GM19025 (cell line): ENCODE results near the gene SOX6.
"Not testable (repeated sequence)": the region's sequence is repeated elsewhere in the genome, so short reads cannot be mapped to it uniquely, and the experiment has no call there.

Source experiments
- ATAC-seq: cut with Tn5 transposase; IDR thresholded peaks from one replicate; pipeline ENCODE4 v1.9.1; 2021; ENCODE audit warnings: mild to moderate bottlenecking, low read depth, moderate library complexity; ENCODE audit not compliant: unreplicated experiment

SOX6 gene

GRCh38 chr11:16356057-16356760, at the start of gene SOX6:
Gene SOX6, minus strand, starts transcription at chr11:16356546. Its CDS starts 15,298 bp downstream, at chr11:16341248.
- no peak for ATAC-seq

DNA sequence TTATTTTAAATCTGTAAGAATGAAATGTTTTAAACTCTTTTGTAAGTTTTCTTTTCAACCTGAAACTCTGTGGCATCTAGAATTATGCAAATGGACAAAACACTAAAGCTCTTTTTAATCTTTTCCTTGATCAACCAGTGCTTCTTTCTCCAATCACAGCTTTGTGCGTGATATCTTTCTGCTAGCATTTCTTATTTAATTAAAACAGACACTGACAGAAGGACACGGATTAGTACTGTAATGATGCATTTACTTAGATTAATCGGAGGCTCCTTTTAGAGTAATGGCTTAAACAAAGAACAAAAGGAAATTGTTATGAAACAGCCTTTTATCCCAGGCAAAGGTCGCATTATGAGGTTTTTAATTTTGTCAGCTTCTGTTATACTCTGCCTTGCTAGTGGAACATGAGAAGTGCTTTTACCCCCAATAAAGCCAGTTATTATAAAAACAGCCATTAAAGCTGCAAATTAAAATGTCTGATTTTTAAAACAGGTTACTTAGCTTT, 48.5 kb upstream of the SOX6 start:
- no peak for ATAC-seq

DNA sequence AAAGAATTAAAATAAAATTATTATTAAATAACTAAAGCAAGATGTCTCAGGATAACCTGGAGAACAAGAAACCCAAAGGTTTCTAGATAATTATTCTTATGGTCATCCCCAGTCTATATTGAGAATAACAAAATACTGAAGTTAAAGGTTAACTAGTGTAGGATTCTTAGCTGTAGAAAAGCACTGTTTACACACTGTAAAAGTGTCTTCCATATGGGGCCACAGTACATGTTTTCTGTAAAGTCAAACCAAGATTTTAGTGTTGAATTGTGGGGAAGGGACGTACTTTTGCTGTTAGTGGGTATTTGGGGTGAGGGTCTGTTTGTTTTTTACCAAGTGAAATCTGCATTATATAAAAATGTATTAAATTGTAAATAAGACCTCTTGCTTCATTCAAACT, 47.5 kb upstream of the SOX6 start:
- ATAC-seq: no peak

DNA sequence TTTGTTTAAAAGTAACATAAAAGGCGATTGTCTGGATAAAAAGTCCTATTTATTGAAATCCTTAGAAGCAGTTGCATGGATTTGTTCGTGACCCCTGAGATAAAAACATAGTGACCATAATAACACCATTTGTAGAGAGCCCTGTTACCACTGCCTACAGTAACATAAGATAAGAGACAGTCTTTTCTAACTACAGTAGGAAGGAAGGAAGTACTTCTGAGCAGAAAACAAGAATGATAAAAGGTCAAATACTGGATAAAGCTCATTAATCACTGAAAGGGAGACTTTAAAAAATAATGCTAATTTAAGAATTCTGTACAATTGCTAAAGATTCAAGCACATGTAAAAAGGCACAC, 47.1 kb upstream of the SOX6 start:
- ATAC-seq: no peak

GRCh38 chr11:16402654-16403447, 46.5 kb upstream of the SOX6 start:
- no peak for ATAC-seq

DNA sequence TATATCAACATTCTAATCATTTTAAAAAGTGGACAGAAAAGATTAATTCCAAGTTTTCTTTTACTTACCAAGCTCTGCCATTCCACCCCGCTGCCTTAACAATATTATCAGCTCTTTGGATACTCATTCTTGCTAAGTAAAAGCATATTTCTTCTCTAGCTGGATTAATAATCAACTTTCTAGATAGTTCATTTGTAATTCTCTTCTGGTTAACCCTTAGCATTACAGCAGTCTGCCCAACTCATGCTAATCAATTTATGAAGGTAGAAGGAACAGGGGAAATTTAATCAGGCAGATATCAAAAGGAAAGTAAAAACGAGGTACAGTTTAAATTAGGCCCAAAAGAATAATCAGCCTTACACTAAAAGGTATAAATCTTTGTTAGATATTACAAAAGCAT, 41.0 kb upstream of the SOX6 start:
- ATAC-seq: no peak

- ATAC-seq: no peak
These were observed 39.3 kb upstream of the SOX6 start for GRCh38 chr11:16395601-16396000.

DNA sequence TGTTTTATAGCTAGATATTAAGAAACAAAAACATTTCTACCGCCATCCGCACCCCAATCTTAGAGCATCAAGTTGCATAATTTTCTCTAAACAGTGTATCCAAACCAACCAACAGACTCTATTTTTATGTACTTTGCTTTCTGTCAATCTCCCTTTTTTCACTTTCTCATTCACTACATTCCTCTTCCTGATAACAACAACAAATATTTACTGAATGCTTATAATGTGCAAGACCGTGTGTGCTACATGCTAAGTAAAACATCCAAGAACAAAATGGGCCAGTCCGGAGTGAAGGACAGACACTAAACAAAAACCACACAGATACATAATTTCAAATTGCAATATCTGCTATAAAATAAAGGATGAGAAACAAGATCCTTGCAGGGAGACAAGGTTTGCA, 38.6 kb upstream of the SOX6 start:
- ATAC-seq: no peak

DNA sequence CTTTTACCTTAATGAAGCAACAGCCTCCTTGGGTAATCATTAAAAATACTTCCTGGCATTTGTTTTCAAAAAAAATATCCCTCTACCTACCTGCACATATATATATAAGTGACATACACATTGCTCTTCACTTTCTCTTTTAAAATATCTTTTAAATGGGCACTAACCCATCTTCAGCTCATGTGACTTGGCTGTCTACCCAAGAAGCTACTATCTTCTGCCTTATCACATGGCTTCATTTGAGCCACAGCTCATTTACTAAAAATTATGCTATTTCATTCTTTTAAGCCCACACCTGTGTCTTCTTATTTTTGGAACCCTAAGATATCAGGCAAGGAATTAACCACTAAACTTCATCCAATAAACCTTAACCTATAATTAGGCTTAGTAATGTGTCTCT, 37.0 kb upstream of the SOX6 start:
- ATAC-seq: no peak

DNA sequence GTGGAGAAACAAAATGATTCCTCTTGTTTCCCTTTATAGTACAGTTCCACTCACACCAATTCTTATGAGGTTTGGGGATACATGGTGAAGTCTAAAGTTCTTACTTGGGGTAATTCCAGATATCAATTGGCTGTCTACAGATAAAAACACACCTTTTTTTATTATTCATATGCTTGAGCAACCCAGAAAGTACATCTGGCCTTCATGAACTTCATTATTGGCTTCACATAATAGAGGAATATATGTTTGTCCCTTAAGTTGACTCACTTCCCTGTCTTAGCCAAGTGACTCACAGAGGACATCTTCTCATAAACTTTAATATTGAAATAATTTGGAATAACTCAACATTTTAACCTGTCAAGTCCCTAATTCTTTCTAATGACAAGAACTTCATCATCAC, 36.3 kb upstream of the SOX6 start:
- ATAC-seq: no peak

DNA sequence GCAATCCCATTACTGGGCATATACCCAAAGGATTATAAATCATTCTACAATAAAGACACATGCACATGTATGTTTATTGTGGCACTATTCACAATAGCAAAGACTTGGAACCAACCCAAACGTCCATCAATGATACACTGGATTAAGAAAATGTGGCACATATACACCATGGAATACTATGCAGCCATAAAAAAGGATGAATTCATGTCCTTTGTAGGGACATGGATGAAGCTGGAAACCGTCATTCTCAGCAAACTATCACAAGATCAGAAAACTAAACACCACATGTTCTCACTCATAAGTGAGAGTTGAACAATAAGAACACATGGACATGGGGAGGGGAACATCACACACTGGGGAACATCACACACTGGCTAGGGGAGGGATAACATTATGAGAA, 34.5 kb upstream of the SOX6 start:
- ATAC-seq: not testable (repeated sequence)

DNA sequence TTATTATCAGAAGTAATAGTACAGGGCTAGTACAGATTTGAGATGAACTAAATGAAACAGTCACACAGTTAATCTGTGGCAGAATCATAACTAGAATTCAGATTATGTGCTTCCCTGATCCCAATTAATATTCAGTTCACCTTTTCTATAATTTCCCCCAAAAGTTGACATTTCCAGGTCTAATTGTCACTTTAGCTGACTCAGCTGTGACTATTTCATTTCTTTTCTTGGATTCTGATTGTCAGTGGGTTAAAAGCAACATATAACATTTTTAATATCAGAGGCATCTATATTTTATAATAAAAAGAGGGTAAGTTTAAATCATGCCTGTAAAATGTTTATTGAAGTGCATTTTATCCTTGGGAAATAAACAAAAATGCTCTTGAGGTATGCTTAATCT, 28.8 kb upstream of the SOX6 start:
- ATAC-seq: no peak

- no peak for ATAC-seq
These were observed 26.5 kb upstream of the SOX6 start for GRCh38 chr11:16382638-16383380.

DNA sequence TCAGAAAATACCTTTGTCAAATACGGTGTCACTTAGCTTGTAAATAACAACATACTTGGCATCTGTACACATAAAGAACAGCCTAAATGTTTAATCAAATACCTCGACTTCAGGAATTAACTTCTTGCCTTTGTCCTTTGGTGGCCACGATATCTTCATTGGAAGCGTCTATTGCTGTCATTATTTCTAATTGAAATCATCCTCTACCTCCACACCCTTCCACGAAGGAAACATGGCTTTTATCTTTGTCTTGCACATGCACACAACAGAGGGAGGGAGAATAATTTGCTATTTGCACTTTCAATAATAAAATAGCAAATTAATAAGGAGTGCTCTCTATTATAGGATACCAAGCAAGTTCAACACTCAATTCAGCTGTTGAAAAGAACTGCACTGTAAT, 25.8 kb upstream of the SOX6 start:
- ATAC-seq: no peak

GRCh38 chr11:16380941-16381568, 24.7 kb upstream of the SOX6 start:
- no peak for ATAC-seq

GRCh38 chr11:16378906-16379305, 22.6 kb upstream of the SOX6 start:
- ATAC-seq: no peak

DNA sequence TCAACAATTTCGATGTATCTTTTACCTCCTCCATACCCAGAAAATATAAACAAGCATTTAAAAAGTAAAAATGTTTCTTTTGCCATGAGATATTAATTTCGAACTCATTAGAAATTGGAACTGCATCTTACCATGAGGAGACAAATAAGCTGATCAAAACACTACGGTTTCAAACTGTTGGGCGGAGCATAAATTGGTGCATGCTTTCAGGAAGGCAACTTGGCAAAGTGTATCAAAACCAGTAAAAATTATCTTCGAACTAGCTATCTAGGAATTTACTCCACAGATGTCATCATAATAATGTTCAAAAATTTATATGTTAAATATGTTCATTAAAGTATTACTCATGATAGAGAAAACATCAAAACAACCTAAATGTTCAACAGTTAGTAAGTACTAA, 21.4 kb upstream of the SOX6 start:
- ATAC-seq: no peak

GRCh38 chr11:16375664-16376063, 19.3 kb upstream of the SOX6 start:
- not testable (repeated sequence) for ATAC-seq

GRCh38 chr11:16373768-16374167, 17.4 kb upstream of the SOX6 start:
- no peak for ATAC-seq

DNA sequence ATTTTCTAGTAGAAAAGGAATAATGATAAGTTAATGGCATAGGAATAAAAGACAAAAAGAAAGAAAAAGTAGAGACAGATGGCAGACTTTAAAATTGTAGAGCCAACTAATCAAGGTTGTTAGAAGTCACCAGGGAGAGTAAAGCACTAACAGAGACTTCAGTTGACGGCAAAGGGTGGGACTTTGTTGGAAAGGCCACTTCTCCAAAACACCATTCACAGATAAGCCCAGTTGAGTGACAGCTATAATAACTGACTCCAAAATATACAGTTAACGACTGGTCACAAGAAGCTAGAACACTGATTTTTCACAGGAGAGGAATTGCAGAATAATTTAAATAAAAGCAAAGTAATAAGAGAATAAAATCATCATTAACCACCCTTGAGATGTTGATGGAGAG, 16.0 kb upstream of the SOX6 start:
- ATAC-seq: no peak

GRCh38 chr11:16367252-16367651, 10.9 kb upstream of the SOX6 start:
- no peak for ATAC-seq
